ES-I3 (cell line): ENCODE measurements around the gene DNAJA2.

Source experiments
- H3K36me3 ChIP-seq: 2 replicates; pipeline ENCODE4 v1.6.1; 2013; ENCODE audit warnings: mild to moderate bottlenecking, low read length, control low read depth, moderate library complexity; ENCODE audit not compliant: insufficient read depth
- H3K4me1 ChIP-seq: 2 replicates; pipeline ENCODE4 v1.6.1; 2013; ENCODE audit warnings: mild to moderate bottlenecking, control low read depth, low read length; ENCODE audit not compliant: insufficient read depth
- H3K9ac ChIP-seq: 2 replicates; pipeline ENCODE4 v1.6.1; 2013; ENCODE audit warnings: low read depth, mild to moderate bottlenecking, low read length, moderate library complexity
- H3K9me3 ChIP-seq: 2 replicates; pipeline ENCODE4 v1.6.1; 2013; ENCODE audit warnings: mild to moderate bottlenecking, low read length, moderate library complexity; ENCODE audit not compliant: control insufficient read depth, insufficient read depth

The DNAJA2 gene

GRCh38 chr16:46927273-46927672 lies 46.2 kb downstream of the DNAJA2 start:
- Histone ChIP-seq H3K9me3 (no peaks in the 10 kb centered on the region), H3K9ac (no peak overlapping the region), H3K36me3 (peaks cover 34% of the 10 kb centered on the region), H3K4me1 (no peaks in the 10 kb centered on the region)

- H3K9ac ChIP-seq: no peak overlapping the region
- H3K4me1 ChIP-seq: no peaks in the 10 kb centered on the region
- H3K36me3 ChIP-seq: peaks cover 40% of the 10 kb centered on the region
- H3K9me3 ChIP-seq: no peaks in the 10 kb centered on the region
Observed at GRCh38 chr16:46926470-46927225, 46.8 kb downstream of the DNAJA2 start.

- Histone ChIP-seq H3K36me3 (peaks cover 32% of the 10 kb centered on the region), H3K9ac (no peak overlapping the region), H3K9me3 (no peaks in the 10 kb centered on the region), H3K4me1 (no peaks in the 10 kb centered on the region)
Observed at GRCh38 chr16:46924402-46924801, 49.1 kb downstream of the DNAJA2 start.

GRCh38 chr16:46923513-46924295 lies 49.8 kb downstream of the DNAJA2 start:
- H3K4me1 ChIP-seq: no peaks in the 10 kb centered on the region
- H3K9ac ChIP-seq: no peak overlapping the region
- peaks cover 29% of the 10 kb centered on the region for H3K36me3 ChIP-seq
- no peaks in the 10 kb centered on the region for H3K9me3 ChIP-seq

GRCh38 chr16:46922239-46922638 lies 51.2 kb downstream of the DNAJA2 start:
- Histone ChIP-seq H3K4me1 (no peaks in the 10 kb centered on the region), H3K9ac (no peak overlapping the region), H3K36me3 (peaks cover 40% of the 10 kb centered on the region), H3K9me3 (no peaks in the 10 kb centered on the region)

- Histone ChIP-seq H3K4me1 (no peaks in the 10 kb centered on the region), H3K9me3 (no peaks in the 10 kb centered on the region), H3K9ac (no peak overlapping the region), H3K36me3 (peaks cover 37% of the 10 kb centered on the region)
Observed at GRCh38 chr16:46920402-46921068, 52.9 kb downstream of the DNAJA2 start.

- no peaks in the 10 kb centered on the region for H3K4me1 ChIP-seq
- H3K36me3 ChIP-seq: peaks cover 38% of the 10 kb centered on the region
- H3K9ac ChIP-seq: no peak overlapping the region
- H3K9me3 ChIP-seq: no peaks in the 10 kb centered on the region
Observed at GRCh38 chr16:46918905-46919792, 54.3 kb downstream of the DNAJA2 start.

GRCh38 chr16:46918400-46918799 lies 55.1 kb downstream of the DNAJA2 start:
- Histone ChIP-seq H3K36me3 (peaks cover 33% of the 10 kb centered on the region), H3K4me1 (no peaks in the 10 kb centered on the region), H3K9ac (no peak overlapping the region)

GRCh38 chr16:46916980-46917379 lies 56.5 kb downstream of the DNAJA2 start:
- Histone ChIP-seq H3K4me1 (no peaks in the 10 kb centered on the region), H3K9ac (no peak overlapping the region), H3K9me3 (no peaks in the 10 kb centered on the region), H3K36me3 (peaks cover 33% of the 10 kb centered on the region)

More at GRCh38 chr16:46918400-46918799, 55.1 kb downstream of the DNAJA2 start:
- no peaks in the 10 kb centered on the region for H3K9me3 ChIP-seq

- peaks cover 31% of the 10 kb centered on the region for H3K36me3 ChIP-seq
- no peak overlapping the region for H3K9ac ChIP-seq
- H3K4me1 ChIP-seq: no peaks in the 10 kb centered on the region
- H3K9me3 ChIP-seq: no peaks in the 10 kb centered on the region
Observed at GRCh38 chr16:46915483-46916025, 57.9 kb downstream of the DNAJA2 start.

- Histone ChIP-seq H3K9ac (no peak overlapping the region), H3K9me3 (no peaks in the 10 kb centered on the region), H3K36me3 (peaks cover 35% of the 10 kb centered on the region), H3K4me1 (no peaks in the 10 kb centered on the region)
Observed at GRCh38 chr16:46914556-46915201, 58.8 kb downstream of the DNAJA2 start.

- peaks cover 24% of the 10 kb centered on the region for H3K36me3 ChIP-seq
- no peaks in the 10 kb centered on the region for H3K9me3 ChIP-seq
- H3K9ac ChIP-seq: no peak overlapping the region
- H3K4me1 ChIP-seq: no peaks in the 10 kb centered on the region
Observed at GRCh38 chr16:46911650-46912049, 61.8 kb downstream of the DNAJA2 start.

GRCh38 chr16:46911038-46911437 lies 62.4 kb downstream of the DNAJA2 start:
- H3K9me3 ChIP-seq: no peaks in the 10 kb centered on the region
- H3K9ac ChIP-seq: no peak overlapping the region
- H3K36me3 ChIP-seq: peaks cover 21% of the 10 kb centered on the region
- H3K4me1 ChIP-seq: no peaks in the 10 kb centered on the region
